GM11168 (cell line): ENCODE data around the gene ADRA2B.
"Not testable (repeated sequence)": the region's sequence is repeated elsewhere in the genome, so short reads cannot be mapped to it uniquely, and the experiment has no call there.

Source experiments
- in situ Hi-C: fragments of 300-500 bp; cut with MboI; formaldehyde crosslinking; loops from one replicate; pipeline ENCODE4 v1.12.0; 2022; ENCODE audit warnings: low sequenced_read_pairs; ENCODE audit not compliant: unreplicated experiment

ADRA2B gene

DNA sequence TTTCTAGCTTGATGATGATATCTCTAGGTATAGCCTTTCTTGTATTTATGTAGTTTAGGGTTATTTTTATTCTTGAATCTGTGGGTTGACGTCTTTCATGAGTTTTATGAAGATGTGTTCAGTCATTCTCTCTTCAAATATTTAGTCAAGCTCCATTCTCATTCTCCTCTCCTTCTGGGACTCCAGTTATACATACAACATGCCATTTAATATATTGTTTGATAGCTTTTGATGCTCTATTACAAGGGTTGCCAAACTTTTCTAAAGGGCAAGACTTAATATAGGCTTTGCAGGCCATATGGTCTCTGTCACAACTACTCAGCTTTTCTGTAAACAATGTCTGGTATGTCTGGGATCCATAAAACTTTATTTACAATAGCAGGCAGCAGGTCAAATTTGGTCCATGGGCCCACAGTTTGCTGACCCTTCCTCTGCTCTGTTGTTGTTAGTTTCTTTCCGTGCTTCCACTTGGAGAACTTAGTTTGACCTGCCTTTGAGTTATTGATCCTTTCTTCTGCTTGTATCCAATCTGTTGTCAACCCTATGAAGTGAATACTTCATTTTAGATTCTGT lies 41.1 kb downstream of the ADRA2B start:
- in situ Hi-C loops: no loop called here

- in situ Hi-C loops: no loop called here
Measured at GRCh38 chr2:96074156-96074555, 42.2 kb downstream of the ADRA2B start.

GRCh38 chr2:96073170-96073775 lies 43.1 kb downstream of the ADRA2B start:
- in situ Hi-C loops: no loop called here

DNA sequence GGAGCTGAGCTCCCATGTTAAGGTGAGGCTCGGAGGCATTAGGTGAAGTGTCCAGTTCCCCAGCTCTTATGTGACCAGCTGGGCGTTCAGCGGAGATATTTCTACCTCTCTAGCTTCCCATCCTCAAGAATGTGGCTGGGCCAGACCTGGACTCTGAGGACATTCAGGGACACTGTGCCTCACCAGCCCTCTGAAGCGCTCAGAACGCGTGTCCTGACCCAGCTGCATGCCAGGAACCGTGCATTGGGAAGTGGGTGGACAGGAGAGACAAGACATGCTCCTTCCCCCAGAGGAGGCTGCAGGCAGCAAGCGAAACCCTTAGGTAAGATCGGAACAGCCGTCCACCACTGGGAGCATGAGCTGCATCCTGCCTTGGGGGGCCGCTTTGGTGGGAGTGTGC lies 43.6 kb downstream of the ADRA2B start:
- in situ Hi-C loops: no loop called here

- in situ Hi-C loops: not testable (repeated sequence)
Measured at GRCh38 chr2:96071977-96072491, 44.3 kb downstream of the ADRA2B start.

- in situ Hi-C loops: not testable (repeated sequence)
Measured at GRCh38 chr2:96071087-96071976, 45.0 kb downstream of the ADRA2B start.

DNA sequence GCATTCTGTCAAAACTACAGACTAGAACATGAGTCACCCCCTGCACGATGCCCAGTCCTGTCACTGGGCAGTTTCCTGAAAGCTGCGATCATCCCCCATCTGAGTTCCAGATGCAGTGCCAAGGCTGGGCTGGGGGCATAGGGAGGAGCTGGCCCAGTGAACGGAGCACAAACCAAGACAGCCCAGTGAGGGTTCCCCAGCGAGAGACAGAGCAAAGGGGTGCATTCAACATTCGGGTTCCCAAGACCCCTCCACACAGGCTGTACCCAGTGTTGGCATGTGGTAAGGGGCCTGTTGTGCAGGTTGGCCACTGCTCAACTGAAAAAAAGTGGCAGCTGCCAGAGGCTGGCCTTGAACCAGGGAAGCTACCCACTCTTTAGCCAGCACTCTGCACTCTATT lies 46.0 kb downstream of the ADRA2B start:
- in situ Hi-C loops: not testable (repeated sequence)

- in situ Hi-C loops: not testable (repeated sequence)
Measured at GRCh38 chr2:96069878-96070277, 46.5 kb downstream of the ADRA2B start.

DNA sequence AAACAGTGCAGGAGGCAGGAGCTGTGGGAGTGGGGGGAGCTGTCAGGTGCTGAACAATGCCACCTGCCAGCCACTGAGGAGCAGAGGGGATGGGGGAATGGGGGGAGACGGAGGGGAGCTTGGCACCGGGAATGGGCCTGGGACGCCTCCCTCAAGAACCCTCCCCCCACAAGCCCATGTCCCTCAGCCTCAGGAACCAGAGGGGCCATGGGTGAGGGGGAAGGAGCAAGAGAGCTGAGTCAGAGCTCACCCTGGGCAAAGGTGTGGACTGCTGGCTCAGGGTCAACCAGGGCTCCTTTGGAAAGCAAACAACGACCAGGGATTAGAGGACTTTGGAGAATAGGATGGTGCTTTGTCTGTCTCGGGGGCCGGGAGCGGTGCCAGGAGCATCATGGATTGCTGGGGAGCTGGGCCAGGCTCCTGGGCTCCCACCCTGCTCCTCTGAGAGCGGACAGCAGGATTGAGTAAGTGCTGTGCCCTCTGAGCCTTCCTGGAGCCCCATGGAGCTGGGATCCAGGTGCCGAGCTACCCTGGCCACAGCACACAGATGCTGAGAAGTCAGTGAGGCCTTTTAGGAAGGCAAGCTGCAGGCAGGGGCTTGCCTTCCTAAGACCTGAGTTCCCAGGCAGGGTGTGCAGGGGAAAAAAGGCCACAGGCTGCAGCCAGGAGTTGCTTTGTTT lies 48.3 kb downstream of the ADRA2B start:
- in situ Hi-C loops: not testable (repeated sequence)

GRCh38 chr2:96067098-96067660 lies 49.2 kb downstream of the ADRA2B start:
- in situ Hi-C loops: not testable (repeated sequence)

- in situ Hi-C loops: not testable (repeated sequence)
Measured at GRCh38 chr2:96066511-96066910, 49.9 kb downstream of the ADRA2B start.

DNA sequence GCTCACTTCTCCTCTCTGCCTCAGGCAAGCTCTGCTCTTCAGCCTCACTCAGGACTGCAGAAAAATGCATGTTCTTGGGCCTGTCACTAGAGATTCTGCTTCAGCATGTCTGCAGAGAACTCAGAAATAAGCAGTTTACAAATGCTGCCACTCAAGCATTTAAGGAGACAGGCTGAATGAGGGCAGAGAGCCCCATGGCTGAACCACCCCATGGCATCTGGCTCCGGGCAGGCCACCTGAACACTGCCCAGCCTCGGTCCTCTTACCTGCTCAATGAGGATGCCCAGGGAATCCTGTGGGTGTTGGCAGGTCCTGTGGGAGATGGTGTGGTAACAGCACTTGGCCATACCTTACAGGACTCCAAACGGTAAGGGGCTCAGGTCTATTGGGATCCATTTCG lies 50.4 kb downstream of the ADRA2B start:
- in situ Hi-C loops: not testable (repeated sequence)

- in situ Hi-C loops: no loop called here
Measured at GRCh38 chr2:96065381-96065930, 50.9 kb downstream of the ADRA2B start.

DNA sequence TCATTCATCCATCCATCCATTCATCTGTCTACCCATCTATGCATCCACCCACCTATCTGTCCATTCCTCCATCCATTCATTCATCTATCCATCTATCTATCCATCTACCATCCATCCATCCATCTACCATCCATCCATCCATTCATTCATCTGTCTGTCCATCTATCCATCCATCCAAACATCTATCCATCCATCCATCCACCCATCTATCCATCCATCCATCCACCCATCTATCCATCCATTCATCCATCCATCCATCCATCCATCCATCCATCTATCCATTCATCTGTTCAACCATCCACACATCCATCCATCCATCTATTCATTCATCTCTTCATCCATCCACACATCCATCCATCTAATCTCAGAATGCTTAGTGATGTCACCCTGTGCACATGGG lies 51.6 kb downstream of the ADRA2B start:
- in situ Hi-C loops: loop anchor here (5.0 kb wide), 1 partner anchor 1553 kb away; no protein-coding TSS in a partner anchor

DNA sequence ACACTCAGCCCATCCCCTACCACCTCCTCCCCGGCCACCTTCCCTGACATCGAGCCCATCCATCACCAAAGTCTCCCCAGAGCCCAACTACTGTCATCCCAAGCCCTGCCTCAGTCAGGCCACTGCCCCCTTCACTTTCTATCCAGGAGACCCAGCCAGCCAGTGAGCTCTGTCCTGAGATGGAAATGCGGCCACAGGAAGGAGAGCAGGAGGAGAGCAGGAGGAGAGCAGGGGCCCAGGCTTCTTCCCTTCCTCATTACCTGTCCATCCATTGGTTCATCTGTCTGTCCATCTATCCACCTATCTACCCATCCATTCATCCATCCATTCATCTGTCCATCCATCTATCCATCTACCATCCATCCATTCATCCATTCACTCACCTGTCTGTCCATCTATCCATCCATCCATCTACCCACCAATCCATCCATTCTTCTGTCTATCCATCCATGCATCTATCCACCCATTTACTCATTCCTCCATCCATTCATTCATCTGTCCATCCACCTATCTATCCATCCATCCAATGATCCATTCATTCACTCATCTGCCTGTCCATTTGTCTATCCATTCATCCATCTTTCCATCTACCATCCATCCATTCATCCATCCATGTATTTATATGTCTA lies 52.2 kb downstream of the ADRA2B start:
- in situ Hi-C loops: loop anchor here (5.0 kb wide), 1 partner anchor 1553 kb away; no protein-coding TSS in a partner anchor

- in situ Hi-C loops: loop anchor here (5.0 kb wide), 1 partner anchor 1554 kb away; no protein-coding TSS in a partner anchor
Measured at GRCh38 chr2:96063116-96063899, 53.1 kb downstream of the ADRA2B start.
